ENCODE results near the gene MTIF2. TPM values are rescaled to one million over a fixed set of nuclear protein-coding genes. Genes with fewer than 3 reads are reported as not detected.

MTIF2 gene
- total RNA-seq, 1 experiment from 2014 or later: 43.9 TPM

DNA sequence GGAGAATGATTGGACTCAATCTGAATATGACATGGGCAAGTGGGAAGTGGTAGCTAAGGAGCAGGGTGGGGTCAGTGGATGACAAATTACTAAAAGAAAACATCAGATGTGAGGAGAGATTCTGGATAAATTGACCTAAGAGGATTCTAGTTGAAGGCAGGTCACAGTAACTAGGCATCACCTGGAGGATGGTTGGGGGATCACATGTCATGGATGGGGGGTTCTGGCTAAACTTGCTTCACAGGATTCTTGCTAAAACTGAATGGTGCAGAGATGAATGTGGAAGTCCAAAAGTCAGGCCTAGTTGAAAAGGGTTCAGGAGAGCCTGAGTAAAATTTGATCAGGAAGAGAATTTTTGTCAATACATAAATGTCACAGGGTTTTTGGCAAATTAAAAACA lies 55.2 kb downstream of the MTIF2 start (continued):
- TF ChIP-seq, protein P1, sequence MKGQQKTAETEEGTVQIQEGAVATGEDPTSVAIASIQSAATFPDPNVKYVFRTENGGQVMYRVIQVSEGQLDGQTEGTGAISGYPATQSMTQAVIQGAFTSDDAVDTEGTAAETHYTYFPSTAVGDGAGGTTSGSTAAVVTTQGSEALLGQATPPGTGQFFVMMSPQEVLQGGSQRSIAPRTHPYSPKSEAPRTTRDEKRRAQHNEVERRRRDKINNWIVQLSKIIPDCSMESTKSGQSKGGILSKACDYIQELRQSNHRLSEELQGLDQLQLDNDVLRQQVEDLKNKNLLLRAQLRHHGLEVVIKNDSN (CRISPR knock-in tag; IDR thresholded peaks at IDR 0.05): no peak

DNA sequence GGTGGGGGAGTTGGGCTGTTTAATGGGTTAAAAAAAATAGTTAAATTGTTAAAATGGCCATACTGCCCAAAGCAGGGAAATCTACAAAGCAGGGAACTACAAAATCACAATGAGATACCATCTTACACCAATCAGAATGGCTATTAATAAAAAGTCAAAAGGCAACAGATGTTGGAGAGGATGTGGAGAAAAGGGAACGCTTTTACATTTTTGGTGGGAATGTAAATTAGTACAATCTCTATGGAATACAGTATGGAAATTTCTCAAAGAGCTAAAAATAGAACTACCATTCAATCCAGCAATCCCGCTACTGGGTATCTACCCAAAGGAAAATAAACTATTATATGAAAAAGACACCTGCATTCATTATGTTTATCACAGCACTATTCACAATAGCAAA lies 64.1 kb downstream of the MTIF2 start:
- H3K9me3 Mint-ChIP-seq: peaks cover 45% of the 10 kb centered on the region
- POLR2A ChIA-PET: no interaction called here
- DNase-seq (ENCODE audit: low spot score) (no peak), ATAC-seq (no peak)
- CTCF ChIA-PET: no interaction called here
- H3K27ac Mint-ChIP-seq: no peak overlapping the region
- H3K4me3 Mint-ChIP-seq: no peak overlapping the region
- no peaks in the 10 kb centered on the region; the same call in 1 of the 2 replicates for H3K27me3 Mint-ChIP-seq (ENCODE audit: low read depth)
- peaks cover 45% of the 10 kb centered on the region for H3K36me3 Mint-ChIP-seq
- no peak for TF ChIP-seq ZNF121 (CRISPR knock-in tag; IDR thresholded peaks at IDR 0.05)
- TF ChIP-seq SMAD4 (CRISPR knock-in tag; IDR thresholded peaks at IDR 0.05): no peak
- TF ChIP-seq CBFB (CRISPR knock-in tag; IDR thresholded peaks at IDR 0.05; ENCODE audit: low read depth): no peak
- no peaks in the 10 kb centered on the region for H3K4me1 Mint-ChIP-seq

DNA sequence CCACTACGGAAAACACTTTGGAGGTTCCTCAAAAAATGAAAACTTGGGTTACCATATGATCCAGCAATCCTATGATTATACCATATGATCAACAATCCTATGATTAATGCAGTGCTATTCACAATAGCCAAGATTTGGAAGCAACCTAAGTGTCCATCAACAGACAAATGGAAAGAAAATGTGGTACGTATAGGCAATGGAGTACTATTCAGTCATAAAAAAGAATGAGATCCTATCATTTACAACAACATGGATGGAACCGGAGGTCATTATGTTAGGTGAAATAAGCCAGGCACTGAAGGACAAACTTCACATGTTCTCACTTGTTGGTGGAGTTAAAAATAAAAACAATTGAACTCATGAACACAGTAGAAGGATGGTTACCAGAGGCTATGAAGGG lies 64.5 kb downstream of the MTIF2 start:
- POLR2A ChIA-PET: no interaction called here

DNA sequence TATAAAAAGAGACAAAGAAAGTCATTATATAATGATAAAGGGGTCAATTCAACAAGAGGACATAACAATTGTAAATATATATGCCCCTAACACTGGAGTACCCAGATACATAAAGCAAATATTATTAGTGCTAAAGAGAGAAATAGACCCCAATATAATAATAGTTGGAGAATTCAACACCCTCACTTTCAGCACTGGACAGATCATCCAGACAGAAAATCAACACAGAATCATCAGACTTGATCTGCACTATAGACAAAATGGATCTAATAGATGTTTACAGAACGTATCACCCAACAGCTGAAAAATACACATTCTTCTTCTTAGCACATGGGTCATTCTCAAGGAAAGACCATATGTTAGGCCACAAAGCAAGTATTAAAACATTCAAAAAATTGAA lies 68.6 kb downstream of the MTIF2 start:
- DNase-seq (ENCODE audit: low spot score) (no peak), ATAC-seq (no peak)
- no peak for TF ChIP-seq OVOL2 (CRISPR knock-in tag; IDR thresholded peaks at IDR 0.05; ENCODE audit: borderline replicate concordance)
- Mint-ChIP-seq H3K9me3 (peaks cover 49% of the 10 kb centered on the region), H3K36me3 (peaks cover 52% of the 10 kb centered on the region), H3K27me3 (ENCODE audit: low read depth) (no peaks in the 10 kb centered on the region; the same call in 1 of the 2 replicates), H3K4me1 (no peaks in the 10 kb centered on the region), H3K4me3 (no peak overlapping the region), H3K27ac (no peak overlapping the region)
- ChIA-PET POLR2A (no interaction called here), CTCF (no interaction called here)

More for the DNA sequence above, 64.5 kb downstream of the MTIF2 start:
- no peak for TF ChIP-seq GRHL2 (CRISPR knock-in tag; IDR thresholded peaks at IDR 0.05; ENCODE audit: insufficient replicate concordance, severe bottlenecking)
- TF ChIP-seq RORB (CRISPR knock-in tag; IDR thresholded peaks at IDR 0.05): no peak
- no peak for TF ChIP-seq TP53 (CRISPR knock-in tag; IDR thresholded peaks at IDR 0.05)
- TF ChIP-seq JAZF1 (CRISPR knock-in tag; IDR thresholded peaks at IDR 0.05): no peak
- TF ChIP-seq HMGA2 (CRISPR knock-in tag; IDR thresholded peaks at IDR 0.05): no peak
- TF ChIP-seq, protein P2, sequence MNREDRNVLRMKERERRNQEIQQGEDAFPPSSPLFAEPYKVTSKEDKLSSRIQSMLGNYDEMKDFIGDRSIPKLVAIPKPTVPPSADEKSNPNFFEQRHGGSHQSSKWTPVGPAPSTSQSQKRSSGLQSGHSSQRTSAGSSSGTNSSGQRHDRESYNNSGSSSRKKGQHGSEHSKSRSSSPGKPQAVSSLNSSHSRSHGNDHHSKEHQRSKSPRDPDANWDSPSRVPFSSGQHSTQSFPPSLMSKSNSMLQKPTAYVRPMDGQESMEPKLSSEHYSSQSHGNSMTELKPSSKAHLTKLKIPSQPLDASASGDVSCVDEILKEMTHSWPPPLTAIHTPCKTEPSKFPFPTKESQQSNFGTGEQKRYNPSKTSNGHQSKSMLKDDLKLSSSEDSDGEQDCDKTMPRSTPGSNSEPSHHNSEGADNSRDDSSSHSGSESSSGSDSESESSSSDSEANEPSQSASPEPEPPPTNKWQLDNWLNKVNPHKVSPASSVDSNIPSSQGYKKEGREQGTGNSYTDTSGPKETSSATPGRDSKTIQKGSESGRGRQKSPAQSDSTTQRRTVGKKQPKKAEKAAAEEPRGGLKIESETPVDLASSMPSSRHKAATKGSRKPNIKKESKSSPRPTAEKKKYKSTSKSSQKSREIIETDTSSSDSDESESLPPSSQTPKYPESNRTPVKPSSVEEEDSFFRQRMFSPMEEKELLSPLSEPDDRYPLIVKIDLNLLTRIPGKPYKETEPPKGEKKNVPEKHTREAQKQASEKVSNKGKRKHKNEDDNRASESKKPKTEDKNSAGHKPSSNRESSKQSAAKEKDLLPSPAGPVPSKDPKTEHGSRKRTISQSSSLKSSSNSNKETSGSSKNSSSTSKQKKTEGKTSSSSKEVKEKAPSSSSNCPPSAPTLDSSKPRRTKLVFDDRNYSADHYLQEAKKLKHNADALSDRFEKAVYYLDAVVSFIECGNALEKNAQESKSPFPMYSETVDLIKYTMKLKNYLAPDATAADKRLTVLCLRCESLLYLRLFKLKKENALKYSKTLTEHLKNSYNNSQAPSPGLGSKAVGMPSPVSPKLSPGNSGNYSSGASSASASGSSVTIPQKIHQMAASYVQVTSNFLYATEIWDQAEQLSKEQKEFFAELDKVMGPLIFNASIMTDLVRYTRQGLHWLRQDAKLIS (CRISPR knock-in tag; IDR thresholded peaks at IDR 0.05; ENCODE audit: borderline replicate concordance): no peak
- Mint-ChIP-seq H3K4me1 (no peaks in the 10 kb centered on the region), H3K9me3 (peaks cover 47% of the 10 kb centered on the region), H3K27me3 (ENCODE audit: low read depth) (no peaks in the 10 kb centered on the region; the same call in 1 of the 2 replicates), H3K27ac (no peak overlapping the region), H3K4me3 (no peak overlapping the region), H3K36me3 (peaks cover 47% of the 10 kb centered on the region)
- DNase-seq (ENCODE audit: low spot score) (no peak), ATAC-seq (no peak)
- CTCF ChIA-PET: no interaction called here

DNA sequence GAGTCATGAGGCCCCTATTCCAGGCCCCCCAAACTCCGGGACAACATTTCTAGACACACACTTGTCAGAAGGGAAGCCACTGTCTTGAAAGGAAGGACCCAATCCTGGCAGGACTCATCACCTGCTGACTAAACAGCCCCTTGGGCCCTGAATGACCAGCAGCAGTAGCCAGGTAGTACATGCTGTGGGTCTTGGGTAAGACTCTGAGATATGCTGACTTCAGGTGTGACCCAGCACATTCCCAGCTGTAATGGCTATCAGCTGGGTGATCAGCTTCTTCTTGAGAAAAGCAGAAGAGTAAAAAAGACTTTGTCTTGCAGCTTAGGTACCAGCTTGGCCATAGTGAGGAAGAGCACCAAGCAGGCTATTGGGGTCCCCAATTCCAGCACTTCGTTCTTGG lies 72.5 kb downstream of the MTIF2 start:
- Mint-ChIP-seq H3K36me3 (peaks cover 31% of the 10 kb centered on the region), H3K4me1 (no peaks in the 10 kb centered on the region)
- no peak for TF ChIP-seq ZNF416 (CRISPR knock-in tag; IDR thresholded peaks at IDR 0.05)
- no peak for TF ChIP-seq TP53 (CRISPR knock-in tag; IDR thresholded peaks at IDR 0.05)
- TF ChIP-seq, protein P3, sequence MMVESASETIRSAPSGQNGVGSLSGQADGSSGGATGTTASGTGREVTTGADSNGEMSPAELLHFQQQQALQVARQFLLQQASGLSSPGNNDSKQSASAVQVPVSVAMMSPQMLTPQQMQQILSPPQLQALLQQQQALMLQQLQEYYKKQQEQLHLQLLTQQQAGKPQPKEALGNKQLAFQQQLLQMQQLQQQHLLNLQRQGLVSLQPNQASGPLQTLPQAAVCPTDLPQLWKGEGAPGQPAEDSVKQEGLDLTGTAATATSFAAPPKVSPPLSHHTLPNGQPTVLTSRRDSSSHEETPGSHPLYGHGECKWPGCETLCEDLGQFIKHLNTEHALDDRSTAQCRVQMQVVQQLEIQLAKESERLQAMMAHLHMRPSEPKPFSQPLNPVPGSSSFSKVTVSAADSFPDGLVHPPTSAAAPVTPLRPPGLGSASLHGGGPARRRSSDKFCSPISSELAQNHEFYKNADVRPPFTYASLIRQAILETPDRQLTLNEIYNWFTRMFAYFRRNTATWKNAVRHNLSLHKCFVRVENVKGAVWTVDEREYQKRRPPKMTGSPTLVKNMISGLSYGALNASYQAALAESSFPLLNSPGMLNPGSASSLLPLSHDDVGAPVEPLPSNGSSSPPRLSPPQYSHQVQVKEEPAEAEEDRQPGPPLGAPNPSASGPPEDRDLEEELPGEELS (CRISPR knock-in tag; IDR thresholded peaks at IDR 0.05): no peak
- no peak for TF ChIP-seq NR2C2 (CRISPR knock-in tag; IDR thresholded peaks at IDR 0.05)
- no peak for TF ChIP-seq ELF4 (CRISPR knock-in tag; IDR thresholded peaks at IDR 0.05; ENCODE audit: low read depth)
- TF ChIP-seq TCF7 (CRISPR knock-in tag; IDR thresholded peaks at IDR 0.05; ENCODE audit: low read depth): no peak
- TF ChIP-seq CREB1 (CRISPR knock-in tag; IDR thresholded peaks at IDR 0.05): no peak
- no peak for TF ChIP-seq ZNF317 (CRISPR knock-in tag; IDR thresholded peaks at IDR 0.05; ENCODE audit: borderline replicate concordance, low read depth)
- TF ChIP-seq SMAD3 (CRISPR knock-in tag; IDR thresholded peaks at IDR 0.05; ENCODE audit: borderline replicate concordance): no peak
- TF ChIP-seq, protein P4, sequence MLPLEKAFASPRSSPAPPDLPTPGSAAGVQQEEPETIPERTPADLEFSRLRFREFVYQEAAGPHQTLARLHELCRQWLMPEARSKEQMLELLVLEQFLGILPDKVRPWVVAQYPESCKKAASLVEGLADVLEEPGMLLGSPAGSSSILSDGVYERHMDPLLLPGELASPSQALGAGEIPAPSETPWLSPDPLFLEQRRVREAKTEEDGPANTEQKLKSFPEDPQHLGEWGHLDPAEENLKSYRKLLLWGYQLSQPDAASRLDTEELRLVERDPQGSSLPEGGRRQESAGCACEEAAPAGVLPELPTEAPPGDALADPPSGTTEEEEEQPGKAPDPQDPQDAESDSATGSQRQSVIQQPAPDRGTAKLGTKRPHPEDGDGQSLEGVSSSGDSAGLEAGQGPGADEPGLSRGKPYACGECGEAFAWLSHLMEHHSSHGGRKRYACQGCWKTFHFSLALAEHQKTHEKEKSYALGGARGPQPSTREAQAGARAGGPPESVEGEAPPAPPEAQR (CRISPR knock-in tag; IDR thresholded peaks at IDR 0.05): no peak
- no peak for TF ChIP-seq MXD4 (CRISPR knock-in tag; IDR thresholded peaks at IDR 0.05; ENCODE audit: borderline replicate concordance)
- TF ChIP-seq RELA (CRISPR knock-in tag; IDR thresholded peaks at IDR 0.05; ENCODE audit: borderline replicate concordance): no peak

More for the DNA sequence above, 72.5 kb downstream of the MTIF2 start:
- Mint-ChIP-seq H3K27ac (no peak overlapping the region), H3K9me3 (peaks cover 25% of the 10 kb centered on the region), H3K4me3 (no peak overlapping the region), H3K27me3 (ENCODE audit: low read depth) (no peaks in the 10 kb centered on the region)
- no peak for ATAC-seq
- CTCF ChIA-PET: no interaction called here
- POLR2A ChIA-PET: no interaction called here
- no peak for DNase-seq (ENCODE audit: low spot score)

All from WTC11 (cell line).